BJ (cell line): ENCODE measurements around the gene ZHX3. TPM values are rescaled to one million over a fixed set of nuclear protein-coding genes. Genes with fewer than 3 reads are reported as not detected.

Experiments used
- CTCF ChIA-PET: fragments of 350-600 bp; formaldehyde crosslinking; extraction: SDS; loops from one replicate; lab custom pipeline; 2021; ENCODE audit warnings: antibody characterized with exemption, inconsistent platforms; lab: Yijun Ruan, JAX
- POLR2A ChIA-PET: fragments of 300-600 bp; sonication (Branson Sonifier 250); formaldehyde crosslinking; extraction: SDS; loops from one replicate; lab custom pipeline; 2021; ENCODE audit warnings: antibody characterized with exemption; lab: Charles Lee
- DNase-seq: peaks from one replicate; pipeline ENCODE4 v3.0.0-alpha.2; 2011; ENCODE audit warnings: low read depth
- H3K27me3 ChIP-seq: 2 replicates; pipeline ENCODE4 v1.6.0; 2011; ENCODE audit warnings: low read length; ENCODE audit not compliant: control insufficient read depth, insufficient read depth
- H3K36me3 ChIP-seq: 2 replicates; pipeline ENCODE4 v1.5.1; 2011; ENCODE audit warnings: low read length; ENCODE audit not compliant: control insufficient read depth, insufficient read depth
- H3K4me3 ChIP-seq: 2 replicates; pipeline ENCODE4 v1.5.1; 2011; ENCODE audit warnings: low read depth, mild to moderate bottlenecking, control low read depth, low read length
- CTCF ChIP-seq: IDR thresholded peaks from 2 replicates; pipeline ENCODE4 v1.5.1; 2011; ENCODE audit warnings: low read depth, mild to moderate bottlenecking, control low read depth, inconsistent platforms, low read length, moderate library complexity; ENCODE audit not compliant: insufficient read depth
- polyA plus RNA-seq: library from polyadenylated mRNA; depleted of rRNA; stranded (reverse); fragments of >200 nt; gene quantifications from 2 replicates; pipeline ENCODE4 v1.2.3, GENCODE V29; 2011

The ZHX3 gene
- polyA plus RNA-seq, 1 experiment: 23.9 TPM

GRCh38 chr20:41166201-41167117 is 151.1 kb downstream of the ZHX3 start:
- no peak for TF ChIP-seq CTCF
- Histone ChIP-seq H3K36me3 (peaks cover 56% of the 10 kb centered on the region), H3K27me3 (no peaks in the 10 kb centered on the region), H3K4me3 (no peak overlapping the region)
- CTCF ChIA-PET: interaction anchor here (1.0 to 1.4 kb wide), 3 partner anchors 78 to 173 kb away, joined by 3 to 4 read pairs (median 4); no protein-coding TSS in a partner anchor
- no peak for DNase-seq
- POLR2A ChIA-PET: no interaction called here

DNA sequence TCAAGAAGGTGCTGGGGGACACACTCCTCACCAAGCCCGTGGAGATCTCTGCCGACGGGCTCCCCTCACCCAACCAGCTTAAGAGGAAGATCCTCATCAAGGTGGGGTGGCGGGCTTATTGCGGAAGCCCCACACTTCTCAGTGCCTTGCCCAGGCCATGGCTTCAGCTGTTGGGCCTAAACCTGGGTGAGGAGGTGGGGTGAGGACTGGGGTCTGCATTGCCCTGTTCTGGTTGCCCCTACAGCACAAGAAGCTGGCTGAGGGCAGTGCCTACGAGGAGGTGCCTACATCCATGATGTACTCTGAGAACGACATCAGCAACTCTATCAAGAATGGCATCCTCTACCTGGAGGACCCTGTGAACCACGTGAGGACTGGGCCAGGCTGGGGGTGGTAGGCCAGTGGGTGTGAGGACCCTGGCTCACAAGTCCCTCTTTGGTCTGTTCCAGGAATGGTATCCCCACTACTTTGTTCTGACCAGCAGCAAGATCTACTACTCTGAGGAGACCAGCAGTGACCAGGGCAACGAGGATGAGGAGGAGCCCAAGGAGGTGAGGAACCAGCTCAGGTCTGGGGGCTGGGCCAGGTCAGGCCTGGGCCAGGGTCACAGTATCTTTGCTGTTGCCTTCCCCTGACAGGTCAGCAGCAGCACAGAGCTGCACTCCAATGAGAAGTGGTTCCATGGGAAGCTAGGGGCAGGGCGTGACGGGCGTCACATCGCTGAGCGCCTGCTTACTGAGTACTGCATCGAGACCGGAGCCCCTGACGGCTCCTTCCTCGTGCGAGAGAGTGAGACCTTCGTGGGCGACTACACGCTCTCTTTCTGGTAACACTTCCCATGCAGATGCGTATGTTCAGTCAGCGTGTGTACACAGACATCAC is 152.3 kb downstream of the ZHX3 start:
- CTCF ChIA-PET: interaction anchor here (1.4 to 1.5 kb wide), 4 partner anchors 8 to 175 kb away, joined by 3 to 5 read pairs (median 4); partner anchors contain the start of gene LPIN3
- H3K36me3 ChIP-seq: peaks cover 50% of the 10 kb centered on the region

DNA sequence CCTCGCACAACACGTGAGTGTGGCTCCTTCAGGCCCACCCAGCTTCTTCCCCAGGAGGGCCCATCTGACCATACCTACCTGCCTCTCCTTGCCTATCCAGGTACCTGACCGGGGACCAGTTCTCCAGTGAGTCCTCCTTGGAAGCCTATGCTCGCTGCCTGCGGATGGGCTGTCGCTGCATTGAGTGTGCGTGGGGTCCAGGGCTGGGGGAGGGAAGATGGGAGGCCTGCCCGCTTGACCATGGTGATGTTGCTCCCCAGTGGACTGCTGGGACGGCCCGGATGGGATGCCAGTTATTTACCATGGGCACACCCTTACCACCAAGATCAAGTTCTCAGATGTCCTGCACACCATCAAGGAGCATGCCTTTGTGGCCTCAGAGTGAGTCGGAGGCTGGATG is 153.7 kb downstream of the ZHX3 start:
- Histone ChIP-seq H3K4me3 (no peak overlapping the region), H3K27me3 (no peaks in the 10 kb centered on the region), H3K36me3 (peaks cover 45% of the 10 kb centered on the region)
- ChIA-PET POLR2A (no interaction called here), CTCF (interaction anchor here (1.4 kb wide), 1 partner anchor 9 kb away, joined by 5 read pairs; no protein-coding TSS in a partner anchor)
- TF ChIP-seq CTCF: no peak
- DNase-seq: no peak

More for the DNA sequence above, 152.3 kb downstream of the ZHX3 start:
- Histone ChIP-seq H3K27me3 (no peaks in the 10 kb centered on the region), H3K4me3 (no peak overlapping the region)
- no peak for DNase-seq
- no peak for TF ChIP-seq CTCF
- POLR2A ChIA-PET: no interaction called here

- no peak for TF ChIP-seq CTCF
- POLR2A ChIA-PET: no interaction called here
- Histone ChIP-seq H3K36me3 (peaks cover 40% of the 10 kb centered on the region), H3K27me3 (no peaks in the 10 kb centered on the region), H3K4me3 (no peak overlapping the region)
- DNase-seq: no peak
- CTCF ChIA-PET: no interaction called here
Observed at GRCh38 chr20:41162396-41162795, 155.1 kb downstream of the ZHX3 start.

- peaks cover 38% of the 10 kb centered on the region for H3K36me3 ChIP-seq
Observed at GRCh38 chr20:41161886-41162285, 155.6 kb downstream of the ZHX3 start.

More at GRCh38 chr20:41161886-41162285, 155.6 kb downstream of the ZHX3 start:
- POLR2A ChIA-PET: no interaction called here
- Histone ChIP-seq H3K27me3 (no peaks in the 10 kb centered on the region), H3K4me3 (no peak overlapping the region)
- TF ChIP-seq CTCF: no peak
- no peak for DNase-seq
- CTCF ChIA-PET: no interaction called here
